Loucy (cell line): ENCODE results near the gene GPR18.

ENCODE experiments used
- H2AFZ ChIP-seq: fragments of 200-600 bp; sonication (generic); 2 replicates; pipeline ENCODE4 v1.6.0; 2016; ENCODE audit warnings: antibody characterized with exemption, mild to moderate bottlenecking, low read length, moderate library complexity
- H3F3A ChIP-seq: fragments of 200-600 bp; 2 replicates; pipeline ENCODE4 v1.6.0; 2016; ENCODE audit warnings: antibody characterized with exemption, low read depth, mild to moderate bottlenecking
- H3K27me3 ChIP-seq: fragments of 200-600 bp; sonication (generic); 2 replicates; pipeline ENCODE4 v1.6.1; 2014; ENCODE audit warnings: low read length, mild to moderate bottlenecking; ENCODE audit not compliant: insufficient read depth, poor library complexity, severe bottlenecking
- H3K36me3 ChIP-seq: fragments of 200-600 bp; sonication (generic); 2 replicates; pipeline ENCODE4 v1.6.1; 2016; ENCODE audit warnings: low read length; ENCODE audit not compliant: insufficient read depth
- H3K4me1 ChIP-seq: fragments of 200-600 bp; sonication (generic); 2 replicates; pipeline ENCODE4 v1.5.1; 2014; ENCODE audit warnings: low read length, mild to moderate bottlenecking; ENCODE audit not compliant: insufficient read depth, poor library complexity, severe bottlenecking
- H3K4me2 ChIP-seq: fragments of 200-600 bp; sonication (generic); 2 replicates; pipeline ENCODE4 v1.6.0; 2014; ENCODE audit warnings: antibody characterized with exemption, low read length, low read depth, mild to moderate bottlenecking; ENCODE audit not compliant: poor library complexity, severe bottlenecking
- H3K4me3 ChIP-seq: fragments of 200-600 bp; sonication (generic); 2 replicates; pipeline ENCODE4 v1.5.1; 2014; ENCODE audit warnings: low read length, mild to moderate bottlenecking, mixed read lengths; ENCODE audit not compliant: poor library complexity, severe bottlenecking
- H3K79me2 ChIP-seq: fragments of 200-600 bp; sonication (generic); 2 replicates; pipeline ENCODE4 v1.6.1; 2014; ENCODE audit warnings: low read length; ENCODE audit not compliant: insufficient read depth
- H3K9ac ChIP-seq: fragments of 200-600 bp; sonication (generic); 2 replicates; pipeline ENCODE4 v1.6.0; 2014; ENCODE audit warnings: mild to moderate bottlenecking, low read depth, low read length, moderate library complexity; ENCODE audit not compliant: poor library complexity, severe bottlenecking
- H3K9me2 ChIP-seq: fragments of 200-600 bp; sonication (generic); replicated peaks from 2 replicates; pipeline ENCODE4 v1.6.1; 2016; ENCODE audit warnings: low read depth, low read length, mixed read lengths
- H3K9me3 ChIP-seq: fragments of 200-600 bp; sonication (generic); 2 replicates; pipeline ENCODE4 v1.6.1; 2014; ENCODE audit warnings: mild to moderate bottlenecking, antibody characterized with exemption, low read length, low read depth; ENCODE audit not compliant: insufficient read depth
- H4K20me1 ChIP-seq: fragments of 200-600 bp; sonication (generic); 2 replicates; pipeline ENCODE4 v1.6.0; 2014; ENCODE audit warnings: antibody characterized with exemption, low read length, mild to moderate bottlenecking; ENCODE audit not compliant: insufficient read depth, poor library complexity, severe bottlenecking
- EZH2phosphoT487 ChIP-seq: fragments of 200-600 bp; IDR thresholded peaks from 2 replicates; pipeline ENCODE4 v1.6.1; 2018; ENCODE audit warnings: antibody characterized with exemption, mild to moderate bottlenecking, moderate library complexity, borderline replicate concordance
- TF ChIP-seq, protein P1 (sequence below): fragments of 200-600 bp; sonication (generic); conservative IDR thresholded peaks from 2 replicates; pipeline ENCODE4 v1.5.1; 2014; ENCODE audit warnings: mild to moderate bottlenecking, antibody characterized with exemption, low read length

Gene GPR18

GRCh38 chr13:99295488-99296252, 37.5 kb upstream of the GPR18 start:
- no peaks in the 10 kb centered on the region for H3F3A ChIP-seq
- H3K9me3 ChIP-seq = no peaks in the 10 kb centered on the region
- no peak overlapping the region for H3K4me2 ChIP-seq
- H3K9ac ChIP-seq = no peak overlapping the region
- H4K20me1 ChIP-seq = peaks cover 21% of the 10 kb centered on the region
- H2AFZ ChIP-seq = no peak overlapping the region
- H3K27me3 ChIP-seq = no peaks in the 10 kb centered on the region
- 0 out of 2 replicates have a peak, but pooled peaks cover 12% of the 10 kb centered on the region for H3K79me2 ChIP-seq
- H3K9me2 ChIP-seq = no peaks in the 10 kb centered on the region
- TF ChIP-seq, protein P1, sequence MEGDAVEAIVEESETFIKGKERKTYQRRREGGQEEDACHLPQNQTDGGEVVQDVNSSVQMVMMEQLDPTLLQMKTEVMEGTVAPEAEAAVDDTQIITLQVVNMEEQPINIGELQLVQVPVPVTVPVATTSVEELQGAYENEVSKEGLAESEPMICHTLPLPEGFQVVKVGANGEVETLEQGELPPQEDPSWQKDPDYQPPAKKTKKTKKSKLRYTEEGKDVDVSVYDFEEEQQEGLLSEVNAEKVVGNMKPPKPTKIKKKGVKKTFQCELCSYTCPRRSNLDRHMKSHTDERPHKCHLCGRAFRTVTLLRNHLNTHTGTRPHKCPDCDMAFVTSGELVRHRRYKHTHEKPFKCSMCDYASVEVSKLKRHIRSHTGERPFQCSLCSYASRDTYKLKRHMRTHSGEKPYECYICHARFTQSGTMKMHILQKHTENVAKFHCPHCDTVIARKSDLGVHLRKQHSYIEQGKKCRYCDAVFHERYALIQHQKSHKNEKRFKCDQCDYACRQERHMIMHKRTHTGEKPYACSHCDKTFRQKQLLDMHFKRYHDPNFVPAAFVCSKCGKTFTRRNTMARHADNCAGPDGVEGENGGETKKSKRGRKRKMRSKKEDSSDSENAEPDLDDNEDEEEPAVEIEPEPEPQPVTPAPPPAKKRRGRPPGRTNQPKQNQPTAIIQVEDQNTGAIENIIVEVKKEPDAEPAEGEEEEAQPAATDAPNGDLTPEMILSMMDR = no peak
- TF ChIP-seq EZH2phosphoT487 = no peak
- H3K4me3 ChIP-seq = no peak overlapping the region
- peaks cover 23% of the 10 kb centered on the region; the same call in 1 of the 2 replicates for H3K36me3 ChIP-seq
- H3K4me1 ChIP-seq = no peaks in the 10 kb centered on the region

- no peaks in the 10 kb centered on the region for H3F3A ChIP-seq
- no peak overlapping the region for H3K9ac ChIP-seq
- peaks cover 14% of the 10 kb centered on the region; the same call in 1 of the 2 replicates for H3K79me2 ChIP-seq
- H3K4me1 ChIP-seq = no peaks in the 10 kb centered on the region
- H3K4me3 ChIP-seq = no peak overlapping the region
- peaks cover 25% of the 10 kb centered on the region; the same call in 1 of the 2 replicates for H3K36me3 ChIP-seq
- no peak overlapping the region for H3K4me2 ChIP-seq
- no peaks in the 10 kb centered on the region for H3K9me3 ChIP-seq
- H3K9me2 ChIP-seq = no peaks in the 10 kb centered on the region
- peaks cover 21% of the 10 kb centered on the region for H4K20me1 ChIP-seq
- no peak overlapping the region for H2AFZ ChIP-seq
- no peak for TF ChIP-seq EZH2phosphoT487
- TF ChIP-seq, protein P1 = no peak
- H3K27me3 ChIP-seq = no peaks in the 10 kb centered on the region
These were observed 36.8 kb upstream of the GPR18 start for GRCh38 chr13:99294958-99295357.

GRCh38 chr13:99294198-99294597, 36.0 kb upstream of the GPR18 start:
- no peak overlapping the region for H2AFZ ChIP-seq
- H3K79me2 ChIP-seq = peaks cover 21% of the 10 kb centered on the region; the same call in 1 of the 2 replicates
- H3K9me2 ChIP-seq = no peaks in the 10 kb centered on the region
- TF ChIP-seq, protein P1 = no peak
- TF ChIP-seq EZH2phosphoT487 = no peak
- no peak overlapping the region for H3K4me3 ChIP-seq
- H3K4me1 ChIP-seq = no peaks in the 10 kb centered on the region
- no peak overlapping the region for H3K4me2 ChIP-seq
- H3F3A ChIP-seq = no peaks in the 10 kb centered on the region
- no peaks in the 10 kb centered on the region for H3K27me3 ChIP-seq
- no peaks in the 10 kb centered on the region for H3K9me3 ChIP-seq
- no peak overlapping the region for H3K9ac ChIP-seq
- H4K20me1 ChIP-seq = peaks cover 21% of the 10 kb centered on the region
- H3K36me3 ChIP-seq = peaks cover 33% of the 10 kb centered on the region; the same call in 1 of the 2 replicates
